DND-41 (cell line): ENCODE measurements around the gene RALGAPA2.

Experiments used
- EZH2 ChIP-seq: IDR thresholded peaks from 3 replicates; pipeline ENCODE4 v1.6.1; 2012; ENCODE audit warnings: borderline replicate concordance, low read depth, mild to moderate bottlenecking, moderate library complexity, low read length, inconsistent platforms; ENCODE audit not compliant: severe bottlenecking
- TF ChIP-seq, protein P1 (sequence below): IDR thresholded peaks from 2 replicates; pipeline ENCODE4 v1.5.1; 2012; ENCODE audit warnings: borderline replicate concordance, low read length, moderate library complexity, mild to moderate bottlenecking; ENCODE audit not compliant: poor library complexity, severe bottlenecking; ENCODE audit errors: extremely low read depth

DNA sequence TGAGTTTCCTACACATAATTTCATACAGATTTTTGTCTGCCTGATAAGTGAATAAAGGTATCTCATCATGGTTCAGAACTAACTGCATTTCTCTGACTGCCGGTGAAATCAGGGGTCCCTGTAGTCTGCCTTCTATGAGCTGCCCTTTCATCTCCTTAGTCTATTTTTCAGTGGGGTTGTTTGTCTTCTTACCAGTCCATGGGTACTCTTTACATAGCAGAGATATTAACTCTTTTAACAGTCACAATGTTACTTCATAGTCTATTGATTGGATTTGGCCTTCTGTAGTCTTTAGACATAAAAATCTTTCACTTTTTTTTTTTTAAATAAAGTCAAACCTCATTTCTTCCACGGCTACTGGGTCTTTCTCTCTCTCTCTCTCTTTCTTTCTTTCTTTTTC is 79.8 kb downstream of the RALGAPA2 start:
- TF ChIP-seq, protein P1, sequence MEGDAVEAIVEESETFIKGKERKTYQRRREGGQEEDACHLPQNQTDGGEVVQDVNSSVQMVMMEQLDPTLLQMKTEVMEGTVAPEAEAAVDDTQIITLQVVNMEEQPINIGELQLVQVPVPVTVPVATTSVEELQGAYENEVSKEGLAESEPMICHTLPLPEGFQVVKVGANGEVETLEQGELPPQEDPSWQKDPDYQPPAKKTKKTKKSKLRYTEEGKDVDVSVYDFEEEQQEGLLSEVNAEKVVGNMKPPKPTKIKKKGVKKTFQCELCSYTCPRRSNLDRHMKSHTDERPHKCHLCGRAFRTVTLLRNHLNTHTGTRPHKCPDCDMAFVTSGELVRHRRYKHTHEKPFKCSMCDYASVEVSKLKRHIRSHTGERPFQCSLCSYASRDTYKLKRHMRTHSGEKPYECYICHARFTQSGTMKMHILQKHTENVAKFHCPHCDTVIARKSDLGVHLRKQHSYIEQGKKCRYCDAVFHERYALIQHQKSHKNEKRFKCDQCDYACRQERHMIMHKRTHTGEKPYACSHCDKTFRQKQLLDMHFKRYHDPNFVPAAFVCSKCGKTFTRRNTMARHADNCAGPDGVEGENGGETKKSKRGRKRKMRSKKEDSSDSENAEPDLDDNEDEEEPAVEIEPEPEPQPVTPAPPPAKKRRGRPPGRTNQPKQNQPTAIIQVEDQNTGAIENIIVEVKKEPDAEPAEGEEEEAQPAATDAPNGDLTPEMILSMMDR = no peak
- TF ChIP-seq EZH2 = no peak
